Thoracic aorta (tissue), 2 donors: ENCODE data around the gene CHST15. TPM values are rescaled to one million over a fixed set of nuclear protein-coding genes. Genes with fewer than 3 reads are reported as not detected.

ENCODE experiments used
- ATAC-seq: fragments of 150-250 bp; one replicate; pipeline ENCODE4 v1.8.0; 2017; ENCODE audit warnings: low read depth; ENCODE audit not compliant: insufficient number of reproducible peaks, low FRiP score
- DNase-seq: peaks from one replicate; pipeline ENCODE4 v3.0.0-alpha.2; 2020; ENCODE audit warnings: low spot score
- H3K27ac ChIP-seq, 2 donors: fragments of 200-600 bp; sonication (generic); 1 replicate in 1 of 2; 2 replicates in 1 of 2; pipeline ENCODE4 v1.5.1; 2016; ENCODE audit warnings: mild to moderate bottlenecking in 2 of 2, moderate library complexity in 2 of 2
- H3K27me3 ChIP-seq: fragments of 200-600 bp; sonication (generic); replicated peaks from 2 replicates; pipeline ENCODE4 v1.6.0; 2016; ENCODE audit warnings: mild to moderate bottlenecking; ENCODE audit not compliant: insufficient read depth
- H3K36me3 ChIP-seq: fragments of 200-600 bp; sonication (generic); one replicate; pipeline ENCODE4 v1.5.1; 2016
- H3K4me1 ChIP-seq, 2 donors: fragments of 200-600 bp; sonication (generic); 1 replicate in 1 of 2; 2 replicates in 1 of 2; pipeline versions ENCODE4 v1.5.1 to v1.6.0; 2016; ENCODE audit warnings: low read depth in 2 of 2, mild to moderate bottlenecking in 1 of 2; ENCODE audit not compliant: control insufficient read depth in 1 of 2
- H3K4me3 ChIP-seq: fragments of 200-600 bp; sonication (generic); 2 replicates; pipeline ENCODE4 v1.5.1; 2016; ENCODE audit warnings: mild to moderate bottlenecking
- H3K9me3 ChIP-seq: fragments of 200-600 bp; sonication (generic); 2 replicates; pipeline ENCODE4 v1.5.1; 2016
- CTCF ChIP-seq: fragments of 200-600 bp; sonication (generic); IDR thresholded peaks from one replicate; pipeline ENCODE4 v1.5.1; 2019; ENCODE audit warnings: antibody characterized with exemption
- total RNA-seq, 2 donors: library from RNA; depleted of rRNA; stranded (reverse); fragments of >200 nt; gene quantifications; one replicate each; pipeline versions ENCODE4 v1.1.0 to v1.2.3, GENCODE V29; 2016

Gene CHST15
- total RNA-seq, 2 donors from 2014 or later, result 31.9 to 34.0 TPM

DNA sequence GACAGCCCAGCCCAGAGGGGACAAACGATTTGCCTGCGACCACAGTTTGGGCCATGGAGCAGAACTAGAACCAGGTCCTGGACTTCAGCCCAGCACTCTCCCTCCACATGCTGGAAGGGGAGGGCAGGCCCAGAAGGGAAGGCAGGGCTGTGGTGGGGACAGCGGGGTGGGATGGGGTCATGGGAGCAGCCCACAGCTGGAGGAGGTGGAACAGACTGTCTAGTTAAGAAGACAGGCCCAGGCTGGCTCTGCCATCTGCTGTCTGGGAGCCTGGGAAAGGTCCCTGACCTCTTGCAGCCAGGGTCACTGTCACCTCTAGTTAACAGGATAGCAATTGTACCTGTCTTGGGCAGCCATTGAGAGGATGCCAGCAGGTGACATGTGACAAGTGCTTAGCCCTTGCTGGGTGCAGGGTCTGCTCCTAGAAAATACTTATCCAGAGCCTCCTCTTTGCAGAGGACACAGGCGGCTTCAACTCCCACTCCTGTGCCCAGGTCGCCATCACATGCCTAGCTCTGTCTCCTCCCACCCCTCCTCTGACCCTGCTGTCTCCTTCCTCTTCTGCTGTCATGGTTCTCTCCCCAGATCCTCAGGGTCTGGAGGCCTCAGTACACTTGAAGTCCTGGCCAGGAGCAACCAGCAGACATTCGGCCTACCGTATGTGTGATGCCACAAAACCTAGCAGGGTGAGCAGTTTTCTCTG is 37.0 kb upstream of the CHST15 start:
- H3K36me3 ChIP-seq, result no peaks in the 10 kb centered on the region
- H3K9me3 ChIP-seq, result no peaks in the 10 kb centered on the region
- no peak overlapping the region for H3K27ac ChIP-seq
- H3K27me3 ChIP-seq, result no peaks in the 10 kb centered on the region
- no peak for TF ChIP-seq CTCF
- no peak for DNase-seq
- ATAC-seq, result no peak
- H3K4me3 ChIP-seq, result no peak overlapping the region
- H3K4me1 ChIP-seq, result no peaks in the 10 kb centered on the region

GRCh38 chr10:124129471-124129870 is 36.1 kb upstream of the CHST15 start:
- no peak for ATAC-seq
- no peak overlapping the region for H3K27ac ChIP-seq
- TF ChIP-seq CTCF, result no peak

GRCh38 chr10:124128811-124129145 is 35.4 kb upstream of the CHST15 start:
- ATAC-seq (no peak), DNase-seq (no peak)
- Histone ChIP-seq H3K4me3 (no peak overlapping the region), H3K27ac (no peak overlapping the region), H3K27me3 (no peaks in the 10 kb centered on the region), H3K9me3 (no peaks in the 10 kb centered on the region), H3K4me1 (no peaks in the 10 kb centered on the region), H3K36me3 (no peaks in the 10 kb centered on the region)
- no peak for TF ChIP-seq CTCF

More at GRCh38 chr10:124129471-124129870, 36.1 kb upstream of the CHST15 start:
- Histone ChIP-seq H3K36me3 (no peaks in the 10 kb centered on the region), H3K4me1 (no peaks in the 10 kb centered on the region), H3K4me3 (no peak overlapping the region), H3K27me3 (no peaks in the 10 kb centered on the region), H3K9me3 (no peaks in the 10 kb centered on the region)
- no peak for DNase-seq

GRCh38 chr10:124127965-124128810 is 34.8 kb upstream of the CHST15 start:
- no peaks in the 10 kb centered on the region for H3K4me1 ChIP-seq
- DNase-seq (no peak), ATAC-seq (no peak)
- no peaks in the 10 kb centered on the region for H3K36me3 ChIP-seq
- H3K9me3 ChIP-seq, result no peaks in the 10 kb centered on the region
- H3K27ac ChIP-seq, result no peak overlapping the region
- H3K4me3 ChIP-seq, result no peak overlapping the region
- H3K27me3 ChIP-seq, result no peaks in the 10 kb centered on the region
- no peak for TF ChIP-seq CTCF

- Histone ChIP-seq H3K4me1 (no peaks in the 10 kb centered on the region), H3K36me3 (no peaks in the 10 kb centered on the region), H3K27me3 (no peaks in the 10 kb centered on the region), H3K9me3 (no peaks in the 10 kb centered on the region), H3K4me3 (no peak overlapping the region), H3K27ac (no peak overlapping the region)
- no peak for TF ChIP-seq CTCF
- no peak for ATAC-seq
- DNase-seq, result no peak
Measured at GRCh38 chr10:124127563-124127962, 34.2 kb upstream of the CHST15 start.
